ENCODE data around the gene TIMM21.

TIMM21 gene

GRCh38 chr18:74147491-74147778 is 888 bp upstream of the TIMM21 start:
- no peak for DNase-seq (ENCODE audit: low read depth, low spot score)

- DNase-seq (ENCODE audit: low read depth, low spot score): no peak
These were observed 284 bp downstream of the TIMM21 start for GRCh38 chr18:74148543-74149070.

GRCh38 chr18:74149878-74150277 is 1.6 kb downstream of the TIMM21 start:
- DNase-seq (ENCODE audit: low read depth, low spot score): no peak

GRCh38 chr18:74152270-74152669 is 3.9 kb downstream of the TIMM21 start:
- no peak for DNase-seq (ENCODE audit: low read depth, low spot score)

GRCh38 chr18:74152857-74153256 is 4.5 kb downstream of the TIMM21 start:
- DNase-seq (ENCODE audit: low read depth, low spot score): no peak

GRCh38 chr18:74153377-74153776 is 5.1 kb downstream of the TIMM21 start:
- no peak for DNase-seq (ENCODE audit: low read depth, low spot score)

GRCh38 chr18:74153793-74154192 is 5.5 kb downstream of the TIMM21 start:
- no peak for DNase-seq (ENCODE audit: low read depth, low spot score)

- no peak for DNase-seq (ENCODE audit: low read depth, low spot score)
These were observed 6.4 kb downstream of the TIMM21 start for GRCh38 chr18:74154716-74155115.

- DNase-seq (ENCODE audit: low read depth, low spot score): no peak
These were observed 7.0 kb downstream of the TIMM21 start for GRCh38 chr18:74155276-74155675.

GRCh38 chr18:74163019-74163660 is 14.8 kb downstream of the TIMM21 start:
- no peak for DNase-seq (ENCODE audit: low read depth, low spot score)

GRCh38 chr18:74166386-74166785 is 18.1 kb downstream of the TIMM21 start:
- no peak for DNase-seq (ENCODE audit: low read depth, low spot score)

GRCh38 chr18:74171910-74172606 is 23.7 kb downstream of the TIMM21 start:
- DNase-seq (ENCODE audit: low read depth, low spot score): no peak

- no peak for DNase-seq (ENCODE audit: low read depth, low spot score)
These were observed 24.5 kb downstream of the TIMM21 start for GRCh38 chr18:74172697-74173433.

- no peak for DNase-seq (ENCODE audit: low read depth, low spot score)
These were observed 25.1 kb downstream of the TIMM21 start for GRCh38 chr18:74173434-74173750.

- DNase-seq (ENCODE audit: low read depth, low spot score): no peak
These were observed 27.3 kb downstream of the TIMM21 start for GRCh38 chr18:74175658-74176057.

GRCh38 chr18:74178884-74179283 is 30.6 kb downstream of the TIMM21 start:
- no peak for DNase-seq (ENCODE audit: low read depth, low spot score)

GRCh38 chr18:74179623-74180199 is 31.4 kb downstream of the TIMM21 start:
- no peak for DNase-seq (ENCODE audit: low read depth, low spot score)

- DNase-seq (ENCODE audit: low read depth, low spot score): no peak
These were observed 34.0 kb downstream of the TIMM21 start for GRCh38 chr18:74182335-74182734.

GRCh38 chr18:74183130-74183529 is 34.8 kb downstream of the TIMM21 start:
- DNase-seq (ENCODE audit: low read depth, low spot score): no peak

- DNase-seq (ENCODE audit: low read depth, low spot score): peak; percentile 82
These were observed 36.6 kb downstream of the TIMM21 start for GRCh38 chr18:74184875-74185274.

GRCh38 chr18:74185860-74186259 is 37.5 kb downstream of the TIMM21 start:
- no peak for DNase-seq (ENCODE audit: low read depth, low spot score)

GRCh38 chr18:74186661-74187060 is 38.3 kb downstream of the TIMM21 start:
- DNase-seq (ENCODE audit: low read depth, low spot score): no peak

- DNase-seq (ENCODE audit: low read depth, low spot score): no peak
These were observed 41.8 kb downstream of the TIMM21 start for GRCh38 chr18:74190086-74190485.

Data from ELF-1 (cell line).